RCC 7860 (cell line): Measurements from ENCODE around the gene FN3K.
"Not testable (repeated sequence)": the region's sequence is repeated elsewhere in the genome, so short reads cannot be mapped to it uniquely, and the experiment has no call there.

Experiments used
- DNase-seq: peaks from one replicate; pipeline ENCODE4 v3.0.0-alpha.2; 2015; ENCODE audit warnings: low spot score
- FAIRE-seq: peaks from 2 replicates; lab custom pipeline; 2012; peaks lifted over from hg19 to GRCh38; lab: Jason Lieb, UNC

Gene FN3K

DNA sequence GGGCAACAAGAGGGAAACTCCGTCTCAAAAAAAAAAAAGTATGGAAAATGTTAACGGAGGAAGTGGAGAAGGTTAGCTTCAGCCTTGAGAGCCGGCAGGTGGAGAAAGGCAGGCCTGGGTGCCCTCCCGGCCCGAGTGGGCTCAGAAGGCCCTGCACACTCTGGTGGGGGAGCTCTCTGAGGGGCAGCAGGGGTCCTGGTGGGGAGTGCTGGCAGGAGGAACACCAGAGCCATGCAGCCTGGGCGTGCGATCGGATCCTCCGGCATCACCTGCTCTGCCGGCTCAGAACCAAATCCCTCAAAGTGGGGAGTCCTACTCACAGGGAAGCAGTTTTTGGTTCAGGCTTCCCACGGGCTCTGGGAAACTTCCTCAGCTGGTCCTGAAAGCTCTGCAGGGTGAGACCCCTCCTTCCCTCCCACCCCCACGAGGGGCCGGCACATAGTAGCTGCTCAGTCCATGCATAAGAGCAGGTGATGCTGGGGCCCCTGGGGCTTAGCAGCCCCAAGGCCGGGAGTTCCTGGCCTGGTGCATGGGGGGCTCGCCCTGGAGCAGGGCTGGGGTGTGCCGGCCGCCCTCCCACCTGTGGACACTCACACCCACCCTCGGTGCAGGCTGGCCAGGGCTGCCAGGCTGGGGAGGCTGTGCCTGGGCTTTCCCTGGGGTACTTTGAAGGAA lies 1.2 kb downstream of the FN3K start:
- DNase-seq, result no peak

GRCh38 chr17:82737967-82738877 lies 2.8 kb downstream of the FN3K start:
- no peak for FAIRE-seq
- no peak for DNase-seq

More for the DNA sequence above, 1.2 kb downstream of the FN3K start:
- FAIRE-seq, result no peak

GRCh38 chr17:82740906-82741759 lies 5.7 kb downstream of the FN3K start:
- no peak for FAIRE-seq

GRCh38 chr17:82743344-82744219 lies 8.2 kb downstream of the FN3K start:
- DNase-seq (no peak), FAIRE-seq (no peak)

More at GRCh38 chr17:82740906-82741759, 5.7 kb downstream of the FN3K start:
- no peak for DNase-seq

- not testable (repeated sequence) for FAIRE-seq, DNase-seq
Measured at GRCh38 chr17:82744736-82745135, 9.3 kb downstream of the FN3K start.

- FAIRE-seq (no peak), DNase-seq (no peak)
Measured at GRCh38 chr17:82745524-82745923, 10.1 kb downstream of the FN3K start.

DNA sequence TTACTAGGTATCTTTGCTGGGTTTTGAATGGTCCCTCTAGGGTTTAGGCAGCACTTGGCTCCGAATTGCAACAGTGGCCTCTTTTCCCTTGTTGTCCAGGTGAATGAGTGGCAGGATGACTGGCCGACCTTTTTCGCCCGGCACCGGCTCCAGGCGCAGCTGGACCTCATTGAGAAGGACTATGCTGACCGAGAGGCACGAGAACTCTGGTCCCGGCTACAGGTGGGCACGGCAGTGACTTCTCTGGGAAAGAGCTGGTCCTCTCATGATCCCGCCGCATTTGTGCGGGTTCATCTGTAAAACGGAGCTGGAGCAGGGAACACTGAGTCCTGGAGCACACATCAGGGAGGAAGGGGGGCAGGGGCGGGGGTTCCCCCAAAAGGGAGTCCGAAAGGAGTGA lies 13.3 kb downstream of the FN3K start:
- no peak for FAIRE-seq

DNA sequence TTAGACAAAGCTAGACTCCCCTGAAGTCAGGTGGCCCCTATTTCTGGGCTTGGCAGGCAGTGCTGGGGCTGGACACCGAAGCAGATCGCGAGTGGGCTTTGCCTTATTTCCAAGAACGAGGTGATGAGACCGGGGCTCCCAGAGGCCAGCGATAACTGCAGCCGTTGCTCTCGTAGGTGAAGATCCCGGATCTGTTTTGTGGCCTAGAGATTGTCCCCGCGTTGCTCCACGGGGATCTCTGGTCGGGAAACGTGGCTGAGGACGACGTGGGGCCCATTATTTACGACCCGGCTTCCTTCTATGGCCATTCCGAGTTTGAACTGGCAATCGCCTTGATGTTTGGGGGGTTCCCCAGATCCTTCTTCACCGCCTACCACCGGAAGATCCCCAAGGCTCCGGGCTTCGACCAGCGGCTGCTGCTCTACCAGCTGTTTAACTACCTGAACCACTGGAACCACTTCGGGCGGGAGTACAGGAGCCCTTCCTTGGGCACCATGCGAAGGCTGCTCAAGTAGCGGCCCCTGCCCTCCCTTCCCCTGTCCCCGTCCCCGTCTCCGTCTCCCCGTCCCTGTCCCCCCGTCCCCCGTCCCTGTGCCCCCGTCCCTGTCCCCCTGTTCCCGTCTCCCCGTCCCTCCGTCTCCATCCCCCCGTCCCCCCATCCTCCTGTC lies 15.0 kb downstream of the FN3K start:
- no peak for DNase-seq
- no peak for FAIRE-seq

More for the DNA sequence above, 13.3 kb downstream of the FN3K start:
- no peak for DNase-seq

- DNase-seq, result no peak
- no peak for FAIRE-seq
Measured at GRCh38 chr17:82751171-82751570, 15.8 kb downstream of the FN3K start.

- DNase-seq (peak; percentile 69), FAIRE-seq (no peak)
Measured at GRCh38 chr17:82751571-82752370, 16.4 kb downstream of the FN3K start, which contains the start of gene TBCD. TSS of gene TBCD (plus strand) at chr17:82752065. CDS start at chr17:82752194, 129 bp downstream.

- DNase-seq, result no peak
- no peak for FAIRE-seq
Measured at GRCh38 chr17:82752371-82753200, 17.2 kb downstream of the FN3K start.

DNA sequence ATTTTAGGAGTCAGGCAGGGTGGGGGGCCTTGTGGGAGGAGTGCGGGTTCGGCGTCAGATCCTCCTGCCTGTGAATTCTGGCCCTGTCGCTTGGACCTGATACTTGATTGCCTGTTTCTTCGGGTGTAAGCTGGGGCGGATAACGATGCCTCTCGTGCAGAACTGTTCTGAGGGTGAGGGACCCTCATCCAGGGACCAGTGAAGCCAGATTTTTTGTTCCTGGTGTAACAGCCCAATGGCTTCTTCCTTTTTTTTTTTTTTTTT lies 17.7 kb downstream of the FN3K start:
- DNase-seq (no peak), FAIRE-seq (no peak)

- FAIRE-seq, result no peak
- no peak for DNase-seq
Measured at GRCh38 chr17:82754297-82755208, 19.1 kb downstream of the FN3K start.

- DNase-seq (no peak), FAIRE-seq (no peak)
Measured at GRCh38 chr17:82756166-82756565, 20.8 kb downstream of the FN3K start.

DNA sequence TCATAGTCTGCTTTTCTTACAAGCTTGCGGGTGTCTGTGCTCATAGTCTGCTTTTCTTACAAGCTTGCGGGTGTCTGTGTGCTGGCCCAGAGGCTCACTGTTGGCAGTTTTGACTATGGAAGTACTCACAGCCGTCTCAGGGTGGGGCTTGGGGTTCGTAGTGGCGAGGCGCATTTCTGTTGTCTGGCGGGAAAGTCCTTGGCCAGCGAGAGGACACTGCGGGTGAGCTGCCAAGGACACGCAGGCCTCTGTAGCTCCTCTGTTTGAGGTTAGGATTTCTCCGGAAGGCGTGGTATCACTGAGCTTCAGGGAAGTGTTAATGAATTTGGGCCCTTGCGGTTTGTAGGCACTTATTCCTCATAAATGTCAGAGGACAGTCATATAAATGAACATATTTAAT lies 30.0 kb downstream of the FN3K start:
- DNase-seq (no peak), FAIRE-seq (no peak)

DNA sequence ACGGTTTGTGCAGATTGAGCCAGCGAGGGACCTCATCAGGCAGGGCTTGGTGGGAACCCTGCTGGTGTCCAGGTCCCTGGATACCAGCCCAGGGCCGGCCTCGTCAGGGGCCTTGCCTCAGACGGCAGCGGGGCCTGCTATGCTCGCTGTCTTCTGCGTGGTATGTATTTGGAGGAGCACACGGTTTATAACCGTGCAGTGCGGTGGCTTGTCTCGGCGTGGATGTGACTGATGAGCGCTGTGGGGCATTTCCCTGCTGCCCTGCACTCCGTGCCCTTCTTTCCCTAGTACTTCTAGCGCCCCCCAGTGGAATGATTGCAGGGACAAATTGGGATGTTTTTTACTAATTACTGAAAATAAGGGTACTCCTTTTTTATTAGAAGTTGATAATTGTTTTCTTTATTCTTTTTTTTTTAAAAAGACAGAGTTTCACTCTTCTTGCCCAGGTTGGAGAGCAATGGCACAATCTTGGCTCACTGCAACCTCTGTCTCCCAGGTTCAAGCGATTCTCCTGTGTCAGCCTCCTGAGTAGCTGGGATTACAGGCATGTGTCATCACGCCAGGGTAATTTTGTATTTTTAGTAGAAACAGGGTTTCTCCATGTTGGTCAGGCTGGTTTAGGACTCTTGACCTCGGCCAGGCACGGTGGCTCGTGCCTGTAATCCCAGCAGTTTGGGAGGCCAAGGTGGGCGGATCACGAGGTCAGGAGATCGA lies 31.8 kb downstream of the FN3K start:
- DNase-seq, result no peak

More for the DNA sequence above, 31.8 kb downstream of the FN3K start:
- FAIRE-seq, result no peak
